ENCODE measurements around the gene TUT4. TPM values are rescaled to one million over a fixed set of nuclear protein-coding genes. Genes with fewer than 3 reads are reported as not detected.

Gene TUT4
- total RNA-seq, 2 experiments from 2014 or later, result 88.0 to 101 TPM

- Mint-ChIP-seq H3K9me3 (no peaks in the 10 kb centered on the region), H3K4me3 (no peak overlapping the region), H3K27me3 (no peaks in the 10 kb centered on the region), H3K36me3 (ENCODE audit: low read depth) (peaks cover 31% of the 10 kb centered on the region), H3K27ac (no peak overlapping the region), H3K4me1 (no peaks in the 10 kb centered on the region)
- ChIA-PET CTCF (no interaction called here), POLR2A (no interaction called here)
- no peak for DNase-seq
These were observed 78.1 kb downstream of the TUT4 start for GRCh38 chr1:52474807-52475206.

DNA sequence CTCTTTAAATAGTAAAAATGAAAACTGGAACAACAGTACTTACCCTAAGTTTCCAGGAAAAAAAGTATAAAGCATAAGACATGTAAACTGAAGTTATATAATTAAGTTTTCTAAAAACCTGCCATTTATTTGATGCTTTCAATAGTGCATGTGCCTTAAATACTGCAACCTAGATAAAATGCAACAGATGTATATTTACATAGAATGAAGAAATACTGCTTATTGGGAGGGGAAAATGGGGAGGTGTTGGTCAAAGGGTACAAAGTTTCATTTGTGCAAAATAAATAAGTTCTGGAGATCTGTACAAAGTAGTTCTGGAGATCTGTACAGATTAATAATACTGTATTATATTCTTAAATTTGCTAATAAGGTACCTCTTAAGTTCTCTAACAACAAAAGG is 79.9 kb downstream of the TUT4 start:
- Mint-ChIP-seq H3K4me1 (no peaks in the 10 kb centered on the region), H3K4me3 (no peak overlapping the region), H3K36me3 (ENCODE audit: low read depth) (peaks cover 31% of the 10 kb centered on the region), H3K27me3 (no peaks in the 10 kb centered on the region), H3K27ac (no peak overlapping the region), H3K9me3 (no peaks in the 10 kb centered on the region)
- POLR2A ChIA-PET, result no interaction called here
- CTCF ChIA-PET, result no interaction called here
- DNase-seq, result no peak

DNA sequence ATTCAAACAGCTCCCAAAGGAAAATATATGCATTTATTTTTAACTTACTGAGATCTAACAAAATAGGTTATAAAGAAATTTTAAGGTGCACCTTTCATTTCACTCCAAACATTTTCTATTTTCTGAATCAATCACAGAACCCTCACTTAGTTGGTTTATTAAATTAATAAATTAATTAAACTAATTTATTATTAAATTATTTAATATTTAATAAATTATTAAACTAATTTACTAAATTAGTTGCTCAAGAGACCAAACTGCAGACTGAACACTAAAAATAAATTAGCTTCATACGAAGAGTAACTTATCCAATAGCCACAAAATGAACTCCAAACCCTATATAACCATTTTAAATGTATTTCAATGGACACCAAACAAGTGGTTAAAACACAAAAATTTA is 80.5 kb downstream of the TUT4 start:
- H3K36me3 Mint-ChIP-seq (ENCODE audit: low read depth), result peaks cover 28% of the 10 kb centered on the region
- no peaks in the 10 kb centered on the region for H3K9me3 Mint-ChIP-seq
- no peak overlapping the region for H3K27ac Mint-ChIP-seq
- ChIA-PET POLR2A (no interaction called here), CTCF (no interaction called here)
- no peak overlapping the region for H3K4me3 Mint-ChIP-seq
- H3K27me3 Mint-ChIP-seq, result no peaks in the 10 kb centered on the region
- H3K4me1 Mint-ChIP-seq, result no peaks in the 10 kb centered on the region
- no peak for DNase-seq

- H3K27me3 Mint-ChIP-seq, result no peaks in the 10 kb centered on the region
- ChIA-PET CTCF (interaction anchor here (0.7 kb wide), 1 partner anchor 394 kb away, joined by 3 read pairs; no protein-coding TSS in a partner anchor), POLR2A (no interaction called here)
- no peaks in the 10 kb centered on the region for H3K9me3 Mint-ChIP-seq
- H3K27ac Mint-ChIP-seq, result no peak overlapping the region
- DNase-seq, result no peak
- H3K36me3 Mint-ChIP-seq (ENCODE audit: low read depth), result peaks cover 23% of the 10 kb centered on the region
- H3K4me1 Mint-ChIP-seq, result no peaks in the 10 kb centered on the region
- no peak overlapping the region for H3K4me3 Mint-ChIP-seq
These were observed 83.8 kb downstream of the TUT4 start for GRCh38 chr1:52469108-52469507.

- H3K4me1 Mint-ChIP-seq, result no peaks in the 10 kb centered on the region
- no peak overlapping the region for H3K27ac Mint-ChIP-seq
- no peak overlapping the region for H3K4me3 Mint-ChIP-seq
- ChIA-PET POLR2A (no interaction called here), CTCF (interaction anchor here (0.7 to 0.9 kb wide), 3 partner anchors 9 to 223 kb away, joined by 3 read pairs; no protein-coding TSS in a partner anchor)
- peaks cover 16% of the 10 kb centered on the region for H3K36me3 Mint-ChIP-seq (ENCODE audit: low read depth)
- DNase-seq, result no peak
- H3K9me3 Mint-ChIP-seq, result no peaks in the 10 kb centered on the region
- no peaks in the 10 kb centered on the region for H3K27me3 Mint-ChIP-seq
These were observed 89.0 kb downstream of the TUT4 start for GRCh38 chr1:52463891-52464290.

DNA sequence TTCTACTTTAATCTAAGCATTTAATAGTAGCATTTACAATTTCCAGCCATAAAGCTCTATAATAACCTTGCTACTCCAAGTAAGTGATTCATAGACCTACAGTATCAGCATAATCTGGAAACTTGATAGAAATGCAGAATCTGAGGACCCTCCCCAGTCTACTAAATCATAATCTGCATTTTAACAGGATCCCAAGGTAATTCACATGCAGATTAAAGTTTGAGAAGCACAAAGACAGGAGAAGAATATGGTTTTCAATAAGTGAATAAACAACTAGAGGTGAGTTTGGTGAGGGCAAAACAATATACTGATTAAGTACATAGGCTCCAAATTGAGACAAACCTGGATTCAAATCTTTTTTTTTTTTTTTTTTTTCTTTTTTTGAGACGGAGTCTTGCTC is 91.1 kb downstream of the TUT4 start:
- Mint-ChIP-seq H3K36me3 (ENCODE audit: low read depth) (peaks cover 22% of the 10 kb centered on the region), H3K9me3 (no peaks in the 10 kb centered on the region), H3K4me1 (no peaks in the 10 kb centered on the region), H3K27me3 (no peaks in the 10 kb centered on the region), H3K27ac (no peak overlapping the region), H3K4me3 (no peak overlapping the region)
- CTCF ChIA-PET, result no interaction called here
- DNase-seq, result no peak
- POLR2A ChIA-PET, result no interaction called here

DNA sequence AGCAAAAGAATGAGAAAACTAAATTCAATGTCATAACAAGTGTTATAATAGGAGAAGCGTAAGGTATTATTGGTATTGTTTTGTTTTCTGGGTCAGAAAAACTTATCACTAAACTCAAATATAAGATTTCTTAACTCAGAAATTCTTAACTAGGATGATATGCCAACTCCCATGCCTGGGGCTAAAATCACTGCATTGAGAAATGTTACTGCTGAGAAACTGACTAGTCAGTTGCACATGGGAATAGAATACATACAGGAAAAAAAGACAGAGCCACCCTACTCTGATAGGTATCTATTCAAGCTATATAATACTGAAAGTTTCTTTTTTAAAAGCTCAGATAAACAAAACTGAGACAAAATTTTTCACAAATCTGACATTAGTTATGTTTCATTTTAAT is 92.2 kb downstream of the TUT4 start:
- ChIA-PET CTCF (interaction anchor here (0.6 kb wide), 1 partner anchor 401 kb away, joined by 4 read pairs; no protein-coding TSS in a partner anchor), POLR2A (no interaction called here)
- Mint-ChIP-seq H3K27ac (no peak overlapping the region), H3K4me1 (no peaks in the 10 kb centered on the region), H3K4me3 (no peak overlapping the region), H3K27me3 (no peaks in the 10 kb centered on the region), H3K9me3 (no peaks in the 10 kb centered on the region), H3K36me3 (ENCODE audit: low read depth) (peaks cover 25% of the 10 kb centered on the region)
- DNase-seq, result no peak

- no peak for DNase-seq
- ChIA-PET CTCF (interaction anchor here (1.7 kb wide), 1 partner anchor 56 kb away, joined by 4 read pairs; no protein-coding TSS in a partner anchor), POLR2A (no interaction called here)
- Mint-ChIP-seq H3K27ac (no peak overlapping the region), H3K36me3 (ENCODE audit: low read depth) (peaks cover 35% of the 10 kb centered on the region), H3K9me3 (no peaks in the 10 kb centered on the region), H3K4me3 (no peak overlapping the region), H3K4me1 (no peaks in the 10 kb centered on the region), H3K27me3 (no peaks in the 10 kb centered on the region)
These were observed 97.2 kb downstream of the TUT4 start for GRCh38 chr1:52455686-52456085.

- CTCF ChIA-PET, result interaction anchor here (0.7 to 1.7 kb wide), 2 partner anchors 9 to 55 kb away, joined by 3 to 4 read pairs; no protein-coding TSS in a partner anchor
- Mint-ChIP-seq H3K27ac (no peak overlapping the region), H3K4me3 (no peak overlapping the region), H3K36me3 (ENCODE audit: low read depth) (peaks cover 33% of the 10 kb centered on the region), H3K4me1 (no peaks in the 10 kb centered on the region), H3K27me3 (no peaks in the 10 kb centered on the region), H3K9me3 (no peaks in the 10 kb centered on the region)
- no peak for DNase-seq
- POLR2A ChIA-PET, result no interaction called here
These were observed 98.1 kb downstream of the TUT4 start for GRCh38 chr1:52454779-52455178.

GRCh38 chr1:52454127-52454526 is 98.8 kb downstream of the TUT4 start:
- Mint-ChIP-seq H3K9me3 (no peaks in the 10 kb centered on the region), H3K27ac (no peak overlapping the region), H3K4me3 (no peak overlapping the region), H3K27me3 (no peaks in the 10 kb centered on the region), H3K4me1 (no peaks in the 10 kb centered on the region), H3K36me3 (ENCODE audit: low read depth) (peaks cover 33% of the 10 kb centered on the region)
- ChIA-PET POLR2A (no interaction called here), CTCF (no interaction called here)
- DNase-seq, result no peak

DNA sequence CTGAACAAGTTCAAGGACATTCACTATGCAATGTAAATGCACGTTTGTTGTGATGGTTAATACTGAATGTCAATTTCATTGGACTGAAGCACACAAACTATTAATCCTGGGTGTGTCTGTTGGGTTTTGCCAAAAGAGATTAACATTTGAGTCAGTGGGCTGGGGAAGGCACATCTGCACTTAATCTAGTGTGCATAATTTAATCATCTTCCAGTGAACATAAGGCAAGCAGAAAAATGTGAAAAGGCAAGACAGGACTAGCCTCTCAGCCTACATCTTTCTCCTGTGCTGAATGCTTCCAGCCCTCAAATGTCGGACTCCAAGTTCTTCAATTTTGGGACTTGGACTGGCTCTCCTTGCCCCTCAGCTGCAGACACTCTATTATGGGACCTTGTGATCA is 108.4 kb downstream of the TUT4 start:
- no peak for DNase-seq
- CTCF ChIA-PET, result interaction anchor here (0.6 kb wide), 1 partner anchor 175 kb away, joined by 3 read pairs; no protein-coding TSS in a partner anchor

DNA sequence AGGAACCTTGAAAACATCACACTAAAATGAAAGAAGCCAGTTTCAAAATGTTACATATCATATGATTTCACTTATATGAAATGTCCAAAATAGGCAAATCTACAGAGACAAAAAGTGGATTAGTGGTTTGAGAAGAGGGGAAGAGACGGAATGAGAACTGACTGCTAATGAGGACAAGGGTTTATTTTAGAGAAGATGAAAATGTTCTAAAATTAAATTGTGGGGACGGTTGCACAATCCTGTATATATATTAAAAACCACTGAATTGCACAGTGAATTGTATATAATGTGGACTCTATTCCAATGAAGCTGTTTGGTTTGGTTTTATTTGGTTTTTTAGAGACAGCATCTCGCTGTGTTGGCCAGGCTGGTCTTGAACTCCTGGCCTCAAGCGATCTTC is 112.9 kb downstream of the TUT4 start:
- no peak overlapping the region for H3K4me3 Mint-ChIP-seq
- H3K27ac Mint-ChIP-seq, result no peak overlapping the region
- H3K9me3 Mint-ChIP-seq, result no peaks in the 10 kb centered on the region
- no peak for DNase-seq
- ChIA-PET POLR2A (no interaction called here), CTCF (no interaction called here)
- H3K27me3 Mint-ChIP-seq, result no peaks in the 10 kb centered on the region
- peaks cover 32% of the 10 kb centered on the region for H3K36me3 Mint-ChIP-seq (ENCODE audit: low read depth)
- no peaks in the 10 kb centered on the region for H3K4me1 Mint-ChIP-seq

More for the DNA sequence above, 108.4 kb downstream of the TUT4 start:
- Mint-ChIP-seq H3K36me3 (ENCODE audit: low read depth) (peaks cover 26% of the 10 kb centered on the region), H3K4me1 (no peaks in the 10 kb centered on the region), H3K4me3 (no peak overlapping the region), H3K27me3 (no peaks in the 10 kb centered on the region), H3K9me3 (no peaks in the 10 kb centered on the region), H3K27ac (peak overlapping the region; percentile 48)
- POLR2A ChIA-PET, result no interaction called here

DNA sequence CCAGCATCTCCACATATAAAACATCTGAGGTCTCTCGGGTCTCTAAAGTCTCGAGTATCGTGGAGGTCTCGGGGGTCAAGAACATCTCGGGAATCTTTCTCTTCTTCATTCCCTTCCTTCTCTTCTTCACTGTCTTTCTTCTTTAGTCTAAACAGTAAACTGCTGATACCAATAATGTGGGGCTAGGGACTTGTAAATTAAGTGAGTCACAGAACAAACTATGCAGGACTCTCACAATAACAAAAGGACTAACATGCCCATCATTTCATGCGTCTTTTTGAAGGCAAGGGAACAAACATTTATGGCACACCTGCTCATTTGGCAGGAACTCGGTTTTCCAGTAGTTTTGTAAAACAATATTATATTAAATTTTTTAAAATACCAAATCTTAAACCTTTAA is 116.1 kb downstream of the TUT4 start:
- Mint-ChIP-seq H3K36me3 (ENCODE audit: low read depth) (peaks cover 44% of the 10 kb centered on the region), H3K4me3 (no peak overlapping the region), H3K4me1 (no peaks in the 10 kb centered on the region), H3K27me3 (no peaks in the 10 kb centered on the region), H3K9me3 (no peaks in the 10 kb centered on the region), H3K27ac (no peak overlapping the region)
- ChIA-PET POLR2A (no interaction called here), CTCF (interaction anchor here (1.1 kb wide), 1 partner anchor 10 kb away, joined by 3 read pairs; no protein-coding TSS in a partner anchor)
- DNase-seq, result no peak

DNA sequence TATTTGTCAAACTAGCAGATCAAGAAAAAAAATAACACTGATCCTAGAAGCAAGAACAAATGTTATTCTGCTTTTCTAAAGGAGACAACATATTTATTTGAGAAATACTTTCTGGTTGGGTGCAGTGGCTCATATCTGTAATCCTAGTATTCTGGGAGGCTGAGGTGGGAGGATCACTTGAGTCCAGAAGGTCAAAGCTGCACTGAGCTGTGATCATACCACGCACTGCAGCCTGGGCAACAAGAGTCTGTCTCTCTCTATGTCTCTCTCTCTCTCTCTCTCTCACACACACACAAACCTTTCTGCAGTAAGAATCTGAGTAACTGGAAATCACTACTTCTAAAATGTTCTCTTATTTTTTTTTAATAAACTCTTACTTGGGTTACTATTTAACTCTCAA is 117.2 kb downstream of the TUT4 start:
- DNase-seq, result no peak
- Mint-ChIP-seq H3K27me3 (no peaks in the 10 kb centered on the region), H3K9me3 (no peaks in the 10 kb centered on the region), H3K27ac (no peak overlapping the region), H3K4me1 (no peaks in the 10 kb centered on the region), H3K4me3 (no peak overlapping the region), H3K36me3 (ENCODE audit: low read depth) (peaks cover 48% of the 10 kb centered on the region)
- POLR2A ChIA-PET, result no interaction called here
- CTCF ChIA-PET, result interaction anchor here (0.5 to 1.5 kb wide), 3 partner anchors 11 to 180 kb away, joined by 3 to 4 read pairs (median 3); no protein-coding TSS in a partner anchor
